OCI-LY7 (cell line): Measurements from ENCODE around the gene S100A8. TPM values are rescaled to one million over a fixed set of nuclear protein-coding genes. Genes with fewer than 3 reads are reported as not detected.
A peak's percentile ranks its signal among the peaks of the same experiment; 100 is the strongest.
"Not testable (repeated sequence)": the region's sequence is repeated elsewhere in the genome, so short reads cannot be mapped to it uniquely, and the experiment has no call there.

Experiments
- BruUV-seq: library from RNA; stranded (reverse); fragments of 400-500 nt; replicated peaks from 2 replicates; lab custom pipeline; 2021; lab: Mats Ljungman, UMichigan
- CTCF ChIA-PET: fragments of 300-600 bp; sonication (Branson Sonifier 250); formaldehyde crosslinking; loops from one replicate; lab custom pipeline; 2022; ENCODE audit warnings: antibody characterized with exemption; ENCODE audit not compliant: unreplicated experiment; lab: Charles Lee
- POLR2A ChIA-PET: fragments of 300-600 bp; sonication (Branson Sonifier 250); formaldehyde crosslinking; loops from one replicate; lab custom pipeline; 2022; ENCODE audit warnings: antibody characterized with exemption; lab: Charles Lee
- DNase-seq: peaks from one replicate; pipeline ENCODE4 v3.0.0-alpha.2; 2015; ENCODE audit warnings: low spot score
- H2AFZ ChIP-seq: fragments of 200-600 bp; sonication (generic), shearing (Covaris generic); 2 replicates; pipeline ENCODE4 v1.6.1; 2014; ENCODE audit warnings: mild to moderate bottlenecking, antibody characterized with exemption, low read length, moderate library complexity
- H3K27ac ChIP-seq: fragments of 200-600 bp; sonication (generic); 2 replicates; pipeline ENCODE4 v1.5.1; 2014; ENCODE audit warnings: mixed run types, low read depth, mild to moderate bottlenecking, moderate library complexity, low read length, inconsistent platforms; ENCODE audit not compliant: poor library complexity, severe bottlenecking
- H3K36me3 ChIP-seq: fragments of 200-600 bp; sonication (generic); 2 replicates; pipeline ENCODE4 v1.6.1; 2014; ENCODE audit warnings: mild to moderate bottlenecking, antibody characterized with exemption, low read length, moderate library complexity, mixed read lengths; ENCODE audit not compliant: insufficient read depth
- H3K4me1 ChIP-seq: fragments of 200-600 bp; sonication (generic); 2 replicates; pipeline ENCODE4 v1.5.1; 2014; ENCODE audit warnings: mild to moderate bottlenecking, low read length; ENCODE audit not compliant: insufficient read depth, poor library complexity, severe bottlenecking
- H3K4me2 ChIP-seq: fragments of 200-600 bp; sonication (generic); 2 replicates; pipeline ENCODE4 v1.6.1; 2014; ENCODE audit warnings: mild to moderate bottlenecking, low read length
- H3K4me3 ChIP-seq: fragments of 200-600 bp; sonication (generic); 2 replicates; pipeline ENCODE4 v1.5.1; 2014; ENCODE audit warnings: mild to moderate bottlenecking, low read depth, low read length; ENCODE audit not compliant: poor library complexity, severe bottlenecking
- H3K79me2 ChIP-seq: fragments of 200-600 bp; sonication (generic); 2 replicates; pipeline ENCODE4 v1.6.1; 2016; ENCODE audit warnings: low read depth, mild to moderate bottlenecking, low read length, moderate library complexity, mixed read lengths; ENCODE audit not compliant: insufficient read depth
- H3K9me2 ChIP-seq: fragments of 200-600 bp; sonication (generic); 2 replicates; pipeline ENCODE4 v1.6.1; 2016; ENCODE audit warnings: mild to moderate bottlenecking, low read length, mixed read lengths; ENCODE audit not compliant: insufficient read depth
- H3K9me3 ChIP-seq: fragments of 200-600 bp; sonication (generic); 2 replicates; pipeline ENCODE4 v1.6.1; 2014; ENCODE audit warnings: mild to moderate bottlenecking, mixed run types, low read length, mixed read lengths
- H4K20me1 ChIP-seq: fragments of 200-600 bp; sonication (generic); 2 replicates; pipeline ENCODE4 v1.6.1; 2014; ENCODE audit warnings: mild to moderate bottlenecking, antibody characterized with exemption, low read length, moderate library complexity, mixed read lengths; ENCODE audit not compliant: insufficient read depth
- EZH2phosphoT487 ChIP-seq: fragments of 200-600 bp; sonication (generic); IDR thresholded peaks from 2 replicates; pipeline ENCODE4 v1.6.1; 2018; ENCODE audit warnings: low read depth, borderline replicate concordance, mild to moderate bottlenecking, mixed run types, antibody characterized with exemption, low read length, moderate library complexity, mixed read lengths
- intact Hi-C: fragments of 100-400 bp; cut with micrococcal nuclease; formaldehyde crosslinking; loops from one replicate; pipeline ENCODE4 v1.10.0; 2022; ENCODE audit not compliant: unreplicated experiment
- total RNA-seq, 2 experiments: library from RNA; depleted of rRNA in 1 of 2; stranded (reverse); fragments of >200 nt in 1 of 2; shearing (Covaris generic) in 1 of 2; gene quantifications; 2 replicates each; pipeline ENCODE4 v1.2.3, GENCODE V29; 2014 to 2022
- TF ChIP-seq, protein P1 (sequence below): fragments of 200-600 bp; sonication (generic); conservative IDR thresholded peaks from 2 replicates; pipeline ENCODE4 v1.5.1; 2014; ENCODE audit warnings: mild to moderate bottlenecking, antibody characterized with exemption, low read length, moderate library complexity, mixed read lengths

The S100A8 gene
- total RNA-seq, 2 experiments from 2014 or later, result not detected

DNA sequence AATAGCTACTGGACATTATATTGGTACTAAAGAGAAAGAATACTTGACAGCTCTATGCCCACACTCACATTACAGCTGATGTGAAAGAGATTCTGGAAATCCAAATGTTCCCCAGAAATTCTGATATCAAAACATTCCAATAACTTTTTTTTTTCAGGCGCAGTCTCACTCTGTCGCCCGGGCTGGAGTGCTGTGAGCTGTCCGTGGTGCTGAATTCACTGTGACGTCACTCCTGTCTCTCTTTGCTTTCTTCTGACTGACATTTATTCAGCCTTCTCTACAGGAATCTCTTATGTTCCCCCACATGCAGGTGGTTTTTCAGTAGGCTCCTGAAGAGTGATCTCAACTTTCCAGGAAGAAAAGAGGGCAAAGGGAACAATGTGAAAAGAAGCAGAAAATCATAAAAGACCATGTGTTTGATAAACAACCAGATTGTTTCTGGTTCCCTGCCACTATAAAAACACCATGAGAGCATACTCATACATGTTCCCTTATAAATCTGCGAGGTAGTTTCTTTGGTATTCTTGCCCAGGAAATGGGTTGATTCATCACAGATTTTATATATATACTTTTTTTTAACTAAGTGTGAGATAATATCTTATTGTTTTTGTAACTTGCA lies 31.7 kb upstream of the S100A8 start:
- H3K9me2 ChIP-seq, result no peaks in the 10 kb centered on the region
- H3K4me1 ChIP-seq, result no peaks in the 10 kb centered on the region
- ChIA-PET POLR2A (no interaction called here), CTCF (no interaction called here)
- H3K4me3 ChIP-seq, result no peak overlapping the region
- H2AFZ ChIP-seq, result no peak overlapping the region
- no peaks in the 10 kb centered on the region for H4K20me1 ChIP-seq
- no peaks in the 10 kb centered on the region for H3K36me3 ChIP-seq
- no TSS peak for BruUV-seq
- TF ChIP-seq, protein P1, sequence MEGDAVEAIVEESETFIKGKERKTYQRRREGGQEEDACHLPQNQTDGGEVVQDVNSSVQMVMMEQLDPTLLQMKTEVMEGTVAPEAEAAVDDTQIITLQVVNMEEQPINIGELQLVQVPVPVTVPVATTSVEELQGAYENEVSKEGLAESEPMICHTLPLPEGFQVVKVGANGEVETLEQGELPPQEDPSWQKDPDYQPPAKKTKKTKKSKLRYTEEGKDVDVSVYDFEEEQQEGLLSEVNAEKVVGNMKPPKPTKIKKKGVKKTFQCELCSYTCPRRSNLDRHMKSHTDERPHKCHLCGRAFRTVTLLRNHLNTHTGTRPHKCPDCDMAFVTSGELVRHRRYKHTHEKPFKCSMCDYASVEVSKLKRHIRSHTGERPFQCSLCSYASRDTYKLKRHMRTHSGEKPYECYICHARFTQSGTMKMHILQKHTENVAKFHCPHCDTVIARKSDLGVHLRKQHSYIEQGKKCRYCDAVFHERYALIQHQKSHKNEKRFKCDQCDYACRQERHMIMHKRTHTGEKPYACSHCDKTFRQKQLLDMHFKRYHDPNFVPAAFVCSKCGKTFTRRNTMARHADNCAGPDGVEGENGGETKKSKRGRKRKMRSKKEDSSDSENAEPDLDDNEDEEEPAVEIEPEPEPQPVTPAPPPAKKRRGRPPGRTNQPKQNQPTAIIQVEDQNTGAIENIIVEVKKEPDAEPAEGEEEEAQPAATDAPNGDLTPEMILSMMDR, result no peak
- no peak for TF ChIP-seq EZH2phosphoT487
- no peak overlapping the region for H3K4me2 ChIP-seq
- peak; percentile 64 for DNase-seq
- H3K9me3 ChIP-seq, result no peaks in the 10 kb centered on the region
- no peaks in the 10 kb centered on the region for H3K79me2 ChIP-seq
- intact Hi-C loops, result no loop called here
- H3K27ac ChIP-seq, result no peak overlapping the region

DNA sequence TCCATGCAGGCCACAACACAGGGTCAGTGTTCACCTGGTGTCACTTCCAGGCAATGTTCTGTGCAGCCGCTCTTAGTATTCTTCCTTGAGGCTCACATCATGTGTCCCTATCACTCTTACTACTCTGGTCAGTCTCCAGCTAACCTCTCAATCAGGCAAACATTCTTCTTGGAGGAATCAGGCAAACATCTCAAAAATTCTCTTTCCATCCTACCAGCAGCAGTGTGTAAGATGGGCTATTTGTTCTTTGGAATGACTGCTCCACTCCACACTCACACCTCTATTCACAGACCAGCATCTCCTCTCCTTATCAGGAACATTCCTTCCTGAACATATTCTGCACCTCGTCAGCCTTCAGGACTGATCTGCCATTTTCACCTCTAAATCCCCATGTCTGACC lies 29.4 kb upstream of the S100A8 start:
- H3K4me1 ChIP-seq, result no peaks in the 10 kb centered on the region
- no peak overlapping the region for H2AFZ ChIP-seq
- no peaks in the 10 kb centered on the region for H3K36me3 ChIP-seq
- intact Hi-C loops, result no loop called here
- H3K9me3 ChIP-seq, result no peaks in the 10 kb centered on the region
- no peak overlapping the region for H3K4me3 ChIP-seq
- H4K20me1 ChIP-seq, result no peaks in the 10 kb centered on the region
- no peaks in the 10 kb centered on the region for H3K9me2 ChIP-seq
- no peak for DNase-seq
- ChIA-PET POLR2A (no interaction called here), CTCF (no interaction called here)
- TF ChIP-seq, protein P1, result no peak
- TF ChIP-seq EZH2phosphoT487, result no peak
- no peak overlapping the region for H3K4me2 ChIP-seq
- BruUV-seq, result no TSS peak
- no peaks in the 10 kb centered on the region for H3K79me2 ChIP-seq
- H3K27ac ChIP-seq, result no peak overlapping the region

DNA sequence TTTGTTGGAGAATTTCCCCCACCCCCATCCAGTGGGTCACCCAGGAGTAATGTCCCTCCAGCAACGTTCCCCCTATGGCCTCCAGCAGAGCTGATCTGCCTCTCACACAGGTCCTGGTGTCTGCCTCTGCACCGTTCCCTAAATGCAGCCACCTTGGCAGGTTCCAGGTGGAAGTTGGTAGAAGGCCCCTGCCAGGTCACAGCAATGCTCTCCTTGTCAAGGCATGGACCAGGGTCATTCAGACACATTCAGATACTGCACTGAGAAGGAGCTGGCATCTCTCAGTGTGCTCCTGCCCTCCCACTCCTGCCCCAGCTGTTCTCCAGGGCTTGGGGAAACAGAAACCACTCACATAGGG lies 28.5 kb upstream of the S100A8 start:
- CTCF ChIA-PET, H3K9me3 ChIP-seq, DNase-seq, H3K9me2 ChIP-seq, H3K4me3 ChIP-seq, H2AFZ ChIP-seq, H3K36me3 ChIP-seq, BruUV-seq, H3K27ac ChIP-seq, H4K20me1 ChIP-seq, intact Hi-C loops, H3K4me2 ChIP-seq, H3K79me2 ChIP-seq, H3K4me1 ChIP-seq: not testable (repeated sequence)
- POLR2A ChIA-PET, result interaction anchor here (0.6 kb wide), 1 partner anchor 137 kb away, joined by 3 read pairs; no protein-coding TSS in a partner anchor

DNA sequence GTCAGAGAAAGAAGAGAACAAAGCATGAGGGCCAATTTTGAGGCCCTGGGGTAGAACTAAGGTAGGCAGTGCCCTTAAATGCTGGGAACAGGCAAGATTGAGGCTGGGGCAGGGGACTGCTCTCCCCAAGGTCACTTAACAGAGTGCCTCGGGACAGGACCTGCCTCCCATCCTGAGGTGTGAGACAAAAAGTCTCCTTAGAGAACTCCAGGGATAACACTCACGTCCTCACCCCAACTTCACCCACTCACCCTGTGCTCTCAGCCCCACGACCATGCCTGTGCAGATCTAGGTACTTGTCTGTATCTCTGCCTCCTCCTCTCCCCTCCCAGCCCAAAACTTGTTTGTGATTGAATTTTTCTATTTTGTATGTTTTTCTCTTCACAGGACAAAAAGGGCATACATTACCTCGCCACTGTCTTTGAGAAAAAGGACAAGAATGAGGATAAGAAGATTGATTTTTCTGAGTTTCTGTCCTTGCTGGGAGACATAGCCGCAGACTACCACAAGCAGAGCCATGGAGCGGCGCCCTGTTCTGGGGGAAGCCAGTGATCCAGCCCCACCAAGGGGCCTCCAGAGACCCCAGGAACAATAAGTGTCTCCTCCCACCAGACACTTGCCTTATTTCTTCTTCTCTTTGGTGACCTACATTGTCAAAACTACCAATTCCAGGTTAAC lies 28.0 kb upstream of the S100A8 start:
- intact Hi-C loops, result not testable (repeated sequence)

More for the DNA sequence above, 28.0 kb upstream of the S100A8 start:
- BruUV-seq, DNase-seq, H3K4me3 ChIP-seq, H3K27ac ChIP-seq, CTCF ChIA-PET, H4K20me1 ChIP-seq, H3K9me2 ChIP-seq, H3K9me3 ChIP-seq, POLR2A ChIA-PET, H3K4me1 ChIP-seq, H3K4me2 ChIP-seq, H3K79me2 ChIP-seq, H3K36me3 ChIP-seq, H2AFZ ChIP-seq: not testable (repeated sequence)
